CD14-positive monocyte (primary cell): ENCODE measurements around the gene GFM1. TPM values are rescaled to one million over a fixed set of nuclear protein-coding genes. Genes with fewer than 3 reads are reported as not detected.

Experiments
- DNase-seq, 3 donors: peaks; one replicate each; pipeline ENCODE4 v3.0.0-alpha.2; 2011 to 2022
- H2AFZ ChIP-seq: 2 replicates; pipeline ENCODE4 v1.6.0; 2012; ENCODE audit warnings: mild to moderate bottlenecking, low read depth, low read length, inconsistent platforms; ENCODE audit not compliant: insufficient read depth, poor library complexity, severe bottlenecking
- H3K27ac ChIP-seq, 2 donors: 1 replicate in 1 of 2; 2 replicates in 1 of 2; pipeline ENCODE4 v1.5.1; 2012 to 2013; ENCODE audit warnings: low read length in 2 of 2, control low read depth in 1 of 2, inconsistent platforms in 1 of 2, low read depth in 1 of 2, mild to moderate bottlenecking in 1 of 2
- H3K27me3 ChIP-seq, 2 donors: one replicate each; pipeline versions ENCODE4 v1.6.0 to v1.6.1; 2011 to 2013; ENCODE audit warnings: low read length in 2 of 2; ENCODE audit not compliant: control insufficient read depth in 2 of 2, insufficient read depth in 2 of 2
- H3K36me3 ChIP-seq, 2 donors: replicated peaks in 1 of 2; 1 replicate in 1 of 2; 2 replicates in 1 of 2; pipeline versions ENCODE4 v1.5.1 to v1.6.1; 2012 to 2013; ENCODE audit warnings: low read length in 2 of 2, control low read depth in 1 of 2, inconsistent platforms in 1 of 2, mild to moderate bottlenecking in 1 of 2; ENCODE audit not compliant: insufficient read depth in 2 of 2, control insufficient read depth in 1 of 2
- H3K4me1 ChIP-seq, 2 donors: 1 replicate in 1 of 2; 2 replicates in 1 of 2; pipeline versions ENCODE4 v1.5.1 to v1.6.1; 2012 to 2013; ENCODE audit warnings: low read length in 2 of 2, control low read depth in 1 of 2, inconsistent platforms in 1 of 2, mild to moderate bottlenecking in 1 of 2, moderate library complexity in 1 of 2; ENCODE audit not compliant: insufficient read depth in 2 of 2, control insufficient read depth in 1 of 2
- H3K4me2 ChIP-seq: replicated peaks from 2 replicates; pipeline ENCODE3; 2012; ENCODE audit warnings: low read length, moderate library complexity, mild to moderate bottlenecking; ENCODE audit not compliant: poor library complexity, severe bottlenecking; ENCODE audit errors: extremely low read depth
- H3K4me3 ChIP-seq, 3 experiments: fragments of 200-600 bp in 1 of 3; sonication (generic) in 1 of 3; replicated peaks in 1 of 3; 1 replicate in 2 of 3; 2 replicates in 1 of 3; pipeline ENCODE4 v1.5.1; 2011 to 2013; ENCODE audit warnings: low read length in 3 of 3, mild to moderate bottlenecking in 3 of 3, control low read depth in 2 of 3, low read depth in 2 of 3, inconsistent platforms in 1 of 3, moderate library complexity in 1 of 3
- H3K79me2 ChIP-seq: 2 replicates; pipeline ENCODE4 v1.6.0; 2012; ENCODE audit warnings: mild to moderate bottlenecking, control low read depth, inconsistent platforms, low read length, moderate library complexity; ENCODE audit not compliant: insufficient read depth
- H3K9ac ChIP-seq: 2 replicates; pipeline ENCODE4 v1.6.0; 2017; ENCODE audit warnings: low read length, mild to moderate bottlenecking; ENCODE audit not compliant: insufficient read depth, poor library complexity, severe bottlenecking
- H3K9me3 ChIP-seq, 2 donors: replicated peaks in 1 of 2; 1 replicate in 1 of 2; 2 replicates in 1 of 2; pipeline versions ENCODE4 v1.5.1 to v1.6.1; 2012 to 2013; ENCODE audit warnings: low read length in 2 of 2, control low read depth in 1 of 2; ENCODE audit not compliant: control insufficient read depth in 1 of 2, insufficient read depth in 1 of 2
- H4K20me1 ChIP-seq: 2 replicates; pipeline ENCODE4 v1.6.0; 2012; ENCODE audit warnings: mild to moderate bottlenecking, low read length, control low read depth, moderate library complexity; ENCODE audit not compliant: insufficient read depth
- H3K27ac Mint-ChIP-seq, 7 donors: one replicate each; pipeline ENCODE4 v1.8.0; 2020; ENCODE audit warnings: mild to moderate bottlenecking in 7 of 7, mixed read lengths in 7 of 7, moderate library complexity in 6 of 7, inconsistent platforms in 2 of 7
- H3K27me3 Mint-ChIP-seq, 3 donors: one replicate each; pipeline ENCODE4 v1.8.0; 2021 to 2022; ENCODE audit warnings: low read depth in 3 of 3, mild to moderate bottlenecking in 3 of 3, mixed read lengths in 3 of 3, moderate library complexity in 3 of 3, inconsistent platforms in 1 of 3
- H3K36me3 Mint-ChIP-seq, 2 donors: one replicate each; pipeline ENCODE4 v1.8.0; 2020; ENCODE audit warnings: mixed read lengths in 2 of 2, inconsistent platforms in 1 of 2, mild to moderate bottlenecking in 1 of 2
- H3K4me1 Mint-ChIP-seq: one replicate; pipeline ENCODE4 v1.8.0; 2020; ENCODE audit warnings: mild to moderate bottlenecking, mixed read lengths
- H3K4me3 Mint-ChIP-seq, 2 donors: one replicate each; pipeline ENCODE4 v1.8.0; 2020; ENCODE audit warnings: mild to moderate bottlenecking in 2 of 2, mixed read lengths in 2 of 2, moderate library complexity in 1 of 2
- H3K9me3 Mint-ChIP-seq, 7 donors: one replicate each; pipeline ENCODE4 v1.8.0; 2020 to 2022; ENCODE audit warnings: mixed read lengths in 7 of 7, mild to moderate bottlenecking in 6 of 7, moderate library complexity in 6 of 7, inconsistent platforms in 2 of 7
- CTCF ChIP-seq: fragments of 200-600 bp; IDR thresholded peaks from one replicate; pipeline ENCODE4 v1.8.0; 2022; ENCODE audit warnings: antibody characterized with exemption, mild to moderate bottlenecking
- WGBS: methylation state at CpG from one replicate; pipeline ENCODE4 v1.1.5; 2013; ENCODE audit warnings: missing lambda C conversion rate; ENCODE audit not compliant: insufficient coverage; 5-methylcytosine and 5-hydroxymethylcytosine counted together
- intact Hi-C, 2 donors: fragments of 100-400 bp; cut with micrococcal nuclease; formaldehyde crosslinking; loops; one replicate each; pipeline versions ENCODE4 v1.15.0 to v1.15.1; 2023
- polyA plus RNA-seq, 3 donors: library from polyadenylated mRNA; depleted of rRNA in 1 of 3; unstranded in 2 of 3; stranded (reverse) in 1 of 3; fragments of 300-500 nt in 2 of 3; fragments of >200 nt in 1 of 3; fragmentation: Illumina TruSeq in 2 of 3; gene quantifications; 1 replicate in 2 of 3; 2 replicates in 1 of 3; pipeline ENCODE4 v1.2.3, GENCODE V29; 2012 to 2021

The GFM1 gene
- polyA plus RNA-seq, 3 donors, result 11.2 to 21.3 (median 18.5) TPM

DNA sequence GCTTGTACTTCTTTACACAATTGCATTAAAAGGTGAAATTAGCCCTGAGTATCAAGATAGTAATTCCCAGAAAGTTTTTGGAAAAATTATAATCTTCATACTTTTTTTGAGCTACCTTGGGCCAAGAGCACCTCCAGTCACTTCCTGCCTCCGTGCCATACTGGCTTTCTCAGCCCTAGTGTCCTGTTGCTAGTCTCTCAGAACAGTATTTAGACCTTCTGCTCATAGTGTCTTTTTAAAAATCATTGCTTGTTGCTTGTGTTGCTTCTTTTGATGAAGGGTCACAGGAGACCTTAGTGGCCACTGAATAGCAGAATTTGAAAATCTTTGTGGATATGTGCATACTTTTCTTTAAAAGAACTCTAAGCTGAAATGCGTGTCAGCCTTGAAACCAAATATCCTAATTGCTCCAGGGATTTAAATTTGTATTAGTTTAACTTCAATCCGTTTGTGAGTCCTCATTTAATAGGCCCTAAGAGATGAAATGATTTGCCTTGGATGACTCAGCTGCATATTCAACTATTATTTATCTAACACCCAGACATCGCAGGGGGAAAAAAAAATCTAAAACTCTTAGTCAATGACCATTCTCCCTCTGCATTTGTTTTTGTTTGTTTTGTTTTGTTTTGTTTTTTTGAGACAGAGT lies 57.2 kb downstream of the GFM1 start:
- no peak for TF ChIP-seq CTCF
- Histone ChIP-seq H3K79me2 (no peaks in the 10 kb centered on the region), H3K36me3 (peaks cover 17 to 56% of the 10 kb centered on the region in 2 donors), H3K9me3 (no peaks in the 10 kb centered on the region), H3K27me3 (no peaks in the 10 kb centered on the region), H3K4me1 (no peaks in the 10 kb centered on the region), H3K4me3 (no peak overlapping the region), H3K4me2 (no peak overlapping the region), H4K20me1 (peaks cover 3% of the 10 kb centered on the region), H3K9ac (no peak overlapping the region), H2AFZ (no peak overlapping the region), H3K27ac (no peak overlapping the region)
- WGBS, result 100% methylated on average over 1 of the region's 4 CpGs
- Mint-ChIP-seq H3K27ac (no peak overlapping the region), H3K27me3 (no peaks in the 10 kb centered on the region), H3K4me3 (no peak overlapping the region), H3K9me3 (no peaks in the 10 kb centered on the region), H3K36me3 (peaks cover 41 to 47% of the 10 kb centered on the region in 2 donors), H3K4me1 (no peaks in the 10 kb centered on the region)
- intact Hi-C loops, result no loop called here
- DNase-seq, result no peak

- Histone ChIP-seq H3K4me3 (no peak overlapping the region), H3K27me3 (no peaks in the 10 kb centered on the region), H2AFZ (no peak overlapping the region), H3K27ac (no peak overlapping the region), H3K4me2 (no peak overlapping the region), H3K9me3 (no peaks in the 10 kb centered on the region), H3K4me1 (no peaks in the 10 kb centered on the region), H3K79me2 (no peaks in the 10 kb centered on the region), H3K9ac (no peak overlapping the region), H4K20me1 (peaks cover 3% of the 10 kb centered on the region), H3K36me3 (peaks cover 23 to 67% of the 10 kb centered on the region in 2 donors)
- Mint-ChIP-seq H3K4me3 (no peak overlapping the region), H3K27me3 (no peaks in the 10 kb centered on the region), H3K27ac (no peak overlapping the region), H3K9me3 (no peaks in the 10 kb centered on the region), H3K4me1 (no peaks in the 10 kb centered on the region), H3K36me3 (peaks cover 49 to 56% of the 10 kb centered on the region in 2 donors)
- DNase-seq, result no peak
- intact Hi-C loops, result no loop called here
- WGBS, result 100% methylated on average over 3 of the region's 4 CpGs
- TF ChIP-seq CTCF, result no peak
Observed at GRCh38 chr3:158702815-158703481, 58.6 kb downstream of the GFM1 start.
